Muscle of leg (tissue), 11 donors: ENCODE data around the gene B3GLCT. TPM values are rescaled to one million over a fixed set of nuclear protein-coding genes. Genes with fewer than 3 reads are reported as not detected.
"Not testable (repeated sequence)": the region's sequence is repeated elsewhere in the genome, so short reads cannot be mapped to it uniquely, and the experiment has no call there.

Experiments used
- DNase-seq: peaks from one replicate; pipeline ENCODE4 v3.0.0; 2013
- H3K27ac ChIP-seq: one replicate; pipeline ENCODE4 v1.5.1; 2013; ENCODE audit warnings: mild to moderate bottlenecking, low read length, control low read depth
- H3K27me3 ChIP-seq: one replicate; pipeline ENCODE4 v1.6.1; 2013; ENCODE audit warnings: low read length; ENCODE audit not compliant: control insufficient read depth, insufficient read depth
- H3K36me3 ChIP-seq: one replicate; pipeline ENCODE4 v1.6.1; 2013; ENCODE audit warnings: low read length; ENCODE audit not compliant: control insufficient read depth, insufficient read depth
- H3K4me1 ChIP-seq: one replicate; pipeline ENCODE4 v1.6.1; 2013; ENCODE audit warnings: low read length; ENCODE audit not compliant: control insufficient read depth, insufficient read depth
- H3K4me3 ChIP-seq: one replicate; pipeline ENCODE4 v1.5.1; 2013; ENCODE audit warnings: low read length, control low read depth
- H3K9me3 ChIP-seq: replicated peaks from 2 replicates; pipeline ENCODE4 v1.6.1; 2013; ENCODE audit warnings: low read depth, low read length; ENCODE audit not compliant: control insufficient read depth
- WGBS: methylation state at CpG from one replicate; pipeline ENCODE4 v1.1.5; 2013; ENCODE audit warnings: missing lambda C conversion rate; ENCODE audit not compliant: insufficient coverage; 5-methylcytosine and 5-hydroxymethylcytosine counted together
- polyA plus RNA-seq, 8 donors: library from polyadenylated mRNA; unstranded; fragments of 120-200 nt; gene quantifications; one replicate each; pipeline versions ENCODE4 v1.2.1 to v1.2.3, GENCODE V29; 2013; ENCODE audit warnings: inconsistent platforms in 1 of 8, low replicate concordance in 1 of 8; ENCODE audit not compliant: insufficient read length in 8 of 8, insufficient read depth in 1 of 8
- total RNA-seq: library from RNA; stranded (reverse); fragments of 120-200 nt; gene quantifications from one replicate; pipeline ENCODE4 v1.2.4, GENCODE V29; 2013

The B3GLCT gene
- total and polyA plus RNA-seq, 9 donors = 18.3 to 40.2 (median 21.8) TPM

DNA sequence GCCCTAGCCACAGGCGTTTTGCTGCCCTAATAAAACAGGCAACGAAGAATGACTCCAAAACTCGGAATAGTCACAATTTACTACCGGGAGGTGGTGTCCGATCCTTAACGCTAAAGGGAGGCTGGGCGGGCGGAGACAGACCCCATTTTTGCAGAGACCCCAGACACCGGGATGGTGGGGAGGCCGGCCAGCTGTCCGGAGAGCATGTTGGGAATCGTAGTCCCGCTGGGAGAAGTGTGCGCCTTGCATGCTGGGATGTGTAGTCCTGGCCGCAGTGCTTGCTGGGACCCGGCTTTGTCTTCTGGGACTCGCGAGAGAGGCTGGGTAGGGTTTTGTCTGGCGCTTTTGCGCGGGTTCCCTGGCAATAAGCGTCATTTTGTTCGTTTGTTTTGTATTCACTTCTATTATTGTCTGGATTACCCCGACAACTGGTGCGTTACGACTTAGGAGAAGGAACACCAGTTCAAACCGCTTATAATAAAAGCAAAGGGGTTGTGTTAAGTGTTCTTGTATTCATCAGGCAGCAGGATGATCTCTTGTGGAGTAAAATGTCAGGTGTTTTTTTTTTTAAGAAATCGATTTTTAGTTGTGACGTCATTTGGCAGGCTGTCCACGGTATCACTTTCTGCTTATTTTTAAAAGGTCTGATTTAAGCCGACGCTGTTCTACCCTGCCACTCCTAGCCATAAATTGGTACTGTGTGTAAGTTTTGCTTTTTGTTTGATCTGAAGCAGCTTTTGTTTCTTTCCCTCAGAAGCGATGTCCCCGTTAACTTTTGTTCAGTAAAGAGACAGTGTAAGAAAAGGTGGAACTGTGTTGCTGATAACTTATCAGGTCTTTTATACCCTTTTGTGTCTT is 37.4 kb upstream of the B3GLCT start:
- WGBS = under 1% methylated on average over 19 of the region's 34 CpGs
- peaks cover 2% of the 10 kb centered on the region for H3K4me1 ChIP-seq
- no peaks in the 10 kb centered on the region for H3K27me3 ChIP-seq
- H3K9me3 ChIP-seq = no peaks in the 10 kb centered on the region
- DNase-seq = peak; percentile 99
- H3K4me3 ChIP-seq = peak overlapping the region; percentile 89
- peak overlapping the region; percentile 87 for H3K27ac ChIP-seq
- H3K36me3 ChIP-seq = no peaks in the 10 kb centered on the region

- Histone ChIP-seq H3K36me3 (no peaks in the 10 kb centered on the region), H3K27me3 (no peaks in the 10 kb centered on the region), H3K27ac (no peak overlapping the region), H3K9me3 (no peaks in the 10 kb centered on the region), H3K4me1 (peaks cover 2% of the 10 kb centered on the region), H3K4me3 (no peak overlapping the region)
- no CpG with 5 or more reads among the region's 3 CpGs for WGBS
- DNase-seq = no peak
Measured at GRCh38 chr13:31166591-31166990, 33.2 kb upstream of the B3GLCT start.

- H3K4me1 ChIP-seq = peaks cover 2% of the 10 kb centered on the region
- H3K27me3 ChIP-seq = no peaks in the 10 kb centered on the region
- no peak overlapping the region for H3K27ac ChIP-seq
- H3K4me3 ChIP-seq = no peak overlapping the region
- no peaks in the 10 kb centered on the region for H3K36me3 ChIP-seq
- no peak for DNase-seq
- H3K9me3 ChIP-seq = no peaks in the 10 kb centered on the region
Measured at GRCh38 chr13:31167490-31167889, 32.3 kb upstream of the B3GLCT start.

DNA sequence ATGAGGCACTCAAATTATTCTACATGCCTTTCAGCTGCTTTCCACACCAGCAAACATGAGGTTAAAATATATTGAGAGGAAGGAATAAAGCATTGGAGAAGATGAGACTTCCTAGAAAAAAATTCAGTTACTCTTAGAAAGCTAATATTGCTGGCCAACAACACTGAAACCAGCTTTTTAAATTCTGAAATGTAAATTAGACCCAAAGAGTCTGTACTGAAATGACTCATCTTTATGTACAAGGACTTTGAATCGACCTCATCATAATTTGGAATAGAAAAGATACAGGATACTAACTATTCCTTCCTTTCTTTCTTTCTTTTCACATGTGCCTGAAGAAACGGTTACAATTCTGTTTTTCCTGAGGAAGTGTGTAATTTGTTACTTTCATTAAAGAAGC is 31.6 kb upstream of the B3GLCT start:
- Histone ChIP-seq H3K4me1 (peaks cover 2% of the 10 kb centered on the region), H3K9me3 (no peaks in the 10 kb centered on the region), H3K27me3 (no peaks in the 10 kb centered on the region), H3K36me3 (no peaks in the 10 kb centered on the region), H3K4me3 (no peak overlapping the region), H3K27ac (no peak overlapping the region)
- WGBS = no CpG with 5 or more reads among the region's 2 CpGs
- no peak for DNase-seq

- H3K4me3 ChIP-seq = no peak overlapping the region
- 89% methylated on average over 7 of the region's 11 CpGs for WGBS
- no peaks in the 10 kb centered on the region for H3K36me3 ChIP-seq
- H3K9me3 ChIP-seq = no peaks in the 10 kb centered on the region
- no peak overlapping the region for H3K27ac ChIP-seq
- DNase-seq = no peak
- H3K4me1 ChIP-seq = no peaks in the 10 kb centered on the region
- H3K27me3 ChIP-seq = no peaks in the 10 kb centered on the region
Measured at GRCh38 chr13:31168736-31169135, 31.0 kb upstream of the B3GLCT start.

GRCh38 chr13:31172001-31172400 is 27.8 kb upstream of the B3GLCT start:
- Histone ChIP-seq H3K4me3 (no peak overlapping the region), H3K27me3 (no peaks in the 10 kb centered on the region), H3K27ac (no peak overlapping the region), H3K4me1 (peaks cover 13% of the 10 kb centered on the region), H3K36me3 (no peaks in the 10 kb centered on the region), H3K9me3 (no peaks in the 10 kb centered on the region)
- DNase-seq = no peak
- no CpG with 5 or more reads among the region's 3 CpGs for WGBS

GRCh38 chr13:31172535-31172934 is 27.2 kb upstream of the B3GLCT start:
- DNase-seq = no peak
- WGBS = no CpG with 5 or more reads among the region's 2 CpGs
- Histone ChIP-seq H3K36me3 (no peaks in the 10 kb centered on the region), H3K27ac (no peak overlapping the region), H3K4me1 (peaks cover 13% of the 10 kb centered on the region), H3K9me3 (no peaks in the 10 kb centered on the region), H3K4me3 (no peak overlapping the region), H3K27me3 (no peaks in the 10 kb centered on the region)

- Histone ChIP-seq H3K9me3 (no peaks in the 10 kb centered on the region), H3K4me3 (no peak overlapping the region), H3K36me3 (no peaks in the 10 kb centered on the region), H3K27me3 (no peaks in the 10 kb centered on the region), H3K4me1 (peaks cover 13% of the 10 kb centered on the region), H3K27ac (no peak overlapping the region)
- peak; percentile 51 for DNase-seq
- WGBS = 0% methylated on average over 1 of the region's 3 CpGs
Measured at GRCh38 chr13:31174018-31174417, 25.8 kb upstream of the B3GLCT start.

GRCh38 chr13:31175847-31176532 is 23.8 kb upstream of the B3GLCT start:
- Histone ChIP-seq H3K27me3 (no peaks in the 10 kb centered on the region), H3K9me3 (no peaks in the 10 kb centered on the region), H3K27ac (peak overlapping the region; percentile 67), H3K4me1 (peaks cover 13% of the 10 kb centered on the region), H3K36me3 (no peaks in the 10 kb centered on the region), H3K4me3 (no peak overlapping the region)
- peak; percentile 79 for DNase-seq
- 52% methylated on average over 2 of the region's 3 CpGs for WGBS

GRCh38 chr13:31177813-31178495 is 21.8 kb upstream of the B3GLCT start:
- not testable (repeated sequence) for H3K27ac ChIP-seq, H3K4me3 ChIP-seq, H3K9me3 ChIP-seq, H3K36me3 ChIP-seq, H3K27me3 ChIP-seq, DNase-seq
- 91% methylated on average over 11 of the region's 12 CpGs for WGBS
- peaks cover 13% of the 10 kb centered on the region for H3K4me1 ChIP-seq
